ENCODE results near the gene C18orf32. TPM values are rescaled to one million over a fixed set of nuclear protein-coding genes. Genes with fewer than 3 reads are reported as not detected.
A peak's percentile ranks its signal among the peaks of the same experiment; 100 is the strongest.
"Not testable (repeated sequence)": the region's sequence is repeated elsewhere in the genome, so short reads cannot be mapped to it uniquely, and the experiment has no call there.

The C18orf32 gene
- total RNA-seq, 1 experiment from 2014 or later, result 21.5 TPM

DNA sequence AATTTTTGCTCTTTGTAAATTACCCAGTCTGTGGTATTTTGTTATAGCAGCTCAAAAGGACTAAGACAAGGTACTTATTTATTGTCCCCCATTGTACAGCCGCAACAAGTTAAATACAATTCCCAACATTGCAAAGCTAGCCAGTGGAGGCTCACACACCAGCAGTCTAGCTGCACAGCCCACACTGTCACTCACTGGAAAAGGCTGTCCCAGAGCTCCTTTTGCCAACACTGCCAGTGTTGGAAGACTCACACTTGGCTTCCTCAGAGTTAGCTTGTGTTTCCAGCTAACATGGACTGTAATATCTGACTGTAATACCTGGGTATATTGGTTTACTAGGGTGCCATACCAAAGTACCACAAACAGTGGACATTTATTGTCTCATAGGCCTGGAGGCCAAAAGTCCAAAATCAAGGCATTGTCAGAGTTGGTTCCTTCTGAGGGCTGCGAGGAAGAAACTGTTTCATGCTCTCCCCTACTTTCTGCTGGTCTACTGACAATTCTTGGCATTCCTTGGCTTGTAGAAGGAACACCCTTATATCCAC lies 19.9 kb downstream of the C18orf32 start:
- Histone ChIP-seq H3K27ac (no peak overlapping the region), H3K36me3 (no peaks in the 10 kb centered on the region), H3K27me3 (no peaks in the 10 kb centered on the region), H3K4me1 (peaks cover 8% of the 10 kb centered on the region; the same call in 1 of the 2 replicates), H3K9me3 (replicated peaks) (no peaks in the 10 kb centered on the region), H3K4me3 (no peak overlapping the region)
- peak in 1 of 2 experiments; percentile 23 for DNase-seq

- peak; percentile 29 to 41 for DNase-seq
- Histone ChIP-seq H3K27ac (no peak overlapping the region), H3K27me3 (no peaks in the 10 kb centered on the region), H3K4me1 (peaks cover 8% of the 10 kb centered on the region; the same call in 1 of the 2 replicates), H3K4me3 (no peak overlapping the region), H3K36me3 (no peaks in the 10 kb centered on the region), H3K9me3 (replicated peaks) (no peaks in the 10 kb centered on the region)
These were observed 22.1 kb downstream of the C18orf32 start for GRCh38 chr18:49464718-49465598.

DNA sequence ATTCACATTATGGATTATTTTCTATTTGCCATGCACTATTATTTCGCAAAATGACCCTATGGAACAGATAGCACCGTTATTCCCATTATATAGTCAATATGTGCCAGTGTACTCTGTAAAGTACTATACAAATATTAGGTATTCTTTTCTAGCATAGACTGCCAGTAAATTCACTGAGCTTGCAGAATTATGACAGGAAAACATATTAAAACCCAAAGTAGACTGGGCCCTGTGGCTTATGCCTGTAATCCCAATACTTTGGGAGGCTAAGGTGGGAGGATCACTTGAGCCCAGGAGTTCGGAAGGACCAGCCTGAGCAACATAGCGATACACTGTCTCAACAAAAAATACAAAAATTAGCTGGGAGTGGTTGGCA lies 25.4 kb downstream of the C18orf32 start:
- H3K36me3 ChIP-seq, result no peaks in the 10 kb centered on the region
- H3K27me3 ChIP-seq, result no peaks in the 10 kb centered on the region
- no peak for DNase-seq
- no peak overlapping the region for H3K4me3 ChIP-seq
- H3K9me3 ChIP-seq (replicated peaks), result no peaks in the 10 kb centered on the region
- peaks cover 12% of the 10 kb centered on the region; the same call in 1 of the 2 replicates for H3K4me1 ChIP-seq
- no peak overlapping the region for H3K27ac ChIP-seq

- Histone ChIP-seq H3K4me1 (peaks cover 12% of the 10 kb centered on the region; the same call in 1 of the 2 replicates), H3K36me3 (no peaks in the 10 kb centered on the region), H3K9me3 (replicated peaks) (no peaks in the 10 kb centered on the region), H3K27me3 (no peaks in the 10 kb centered on the region), H3K4me3 (peak overlapping the region; percentile 86), H3K27ac (peak overlapping the region; percentile 54)
- no peak for DNase-seq
These were observed 25.9 kb downstream of the C18orf32 start for GRCh38 chr18:49460976-49461601.

DNA sequence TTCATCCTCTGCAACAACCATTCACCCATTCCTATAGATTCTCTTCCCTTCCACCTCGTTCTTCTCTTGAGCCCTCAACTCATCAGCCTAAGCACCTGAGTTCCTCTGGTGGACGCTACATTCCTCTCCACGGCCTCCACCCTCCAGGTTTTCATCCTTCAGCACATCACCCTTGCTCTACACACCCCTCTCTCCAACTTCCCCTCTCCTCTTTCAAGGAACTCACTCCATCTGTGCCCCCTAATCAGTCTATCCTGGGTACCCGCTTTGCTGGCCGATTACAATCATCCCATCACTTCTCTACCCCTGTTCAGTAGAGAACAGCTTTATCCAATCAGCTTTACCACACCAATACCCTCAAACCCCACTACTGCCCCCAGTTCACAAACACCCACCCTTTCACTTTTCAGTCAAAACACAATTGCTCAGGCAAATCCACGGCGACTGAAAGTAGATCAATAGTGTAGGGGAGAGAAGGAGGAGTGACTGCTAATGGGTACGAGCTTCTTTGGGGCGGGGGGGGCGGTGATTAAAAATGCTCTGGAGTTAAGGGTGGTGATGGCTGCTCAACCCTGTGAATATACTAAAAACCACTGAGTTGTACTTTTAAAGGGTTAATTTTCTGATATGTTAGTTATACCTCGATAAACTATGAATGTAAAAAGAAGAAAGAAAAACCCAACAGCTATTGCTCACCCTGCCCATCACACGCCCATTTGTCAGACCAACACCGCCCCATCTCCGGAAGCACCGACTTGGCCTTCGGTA lies 27.4 kb downstream of the C18orf32 start:
- DNase-seq, result no peak
- no peaks in the 10 kb centered on the region for H3K36me3 ChIP-seq
- H3K9me3 ChIP-seq (replicated peaks), result no peaks in the 10 kb centered on the region
- H3K27me3 ChIP-seq, result no peaks in the 10 kb centered on the region
- H3K27ac ChIP-seq, result peak overlapping the region; percentile 54; the same call in 1 of the 2 replicates
- H3K4me1 ChIP-seq, result peaks cover 4% of the 10 kb centered on the region; the same call in 1 of the 2 replicates
- peak overlapping the region; percentile 86 for H3K4me3 ChIP-seq

GRCh38 chr18:49457616-49458015 lies 29.4 kb downstream of the C18orf32 start:
- no peak for DNase-seq
- no peak overlapping the region for H3K4me3 ChIP-seq
- no peaks in the 10 kb centered on the region for H3K9me3 ChIP-seq (replicated peaks)
- H3K27me3 ChIP-seq, result no peaks in the 10 kb centered on the region
- no peak overlapping the region for H3K27ac ChIP-seq
- peaks cover 4% of the 10 kb centered on the region; the same call in 1 of the 2 replicates for H3K4me1 ChIP-seq
- H3K36me3 ChIP-seq, result no peaks in the 10 kb centered on the region

- Histone ChIP-seq H3K27ac (no peak overlapping the region), H3K36me3 (no peaks in the 10 kb centered on the region), H3K4me1 (peaks cover 4% of the 10 kb centered on the region; the same call in 1 of the 2 replicates), H3K9me3 (replicated peaks) (no peaks in the 10 kb centered on the region), H3K27me3 (no peaks in the 10 kb centered on the region), H3K4me3 (no peak overlapping the region)
- no peak for DNase-seq
These were observed 30.2 kb downstream of the C18orf32 start for GRCh38 chr18:49456794-49457193.

DNA sequence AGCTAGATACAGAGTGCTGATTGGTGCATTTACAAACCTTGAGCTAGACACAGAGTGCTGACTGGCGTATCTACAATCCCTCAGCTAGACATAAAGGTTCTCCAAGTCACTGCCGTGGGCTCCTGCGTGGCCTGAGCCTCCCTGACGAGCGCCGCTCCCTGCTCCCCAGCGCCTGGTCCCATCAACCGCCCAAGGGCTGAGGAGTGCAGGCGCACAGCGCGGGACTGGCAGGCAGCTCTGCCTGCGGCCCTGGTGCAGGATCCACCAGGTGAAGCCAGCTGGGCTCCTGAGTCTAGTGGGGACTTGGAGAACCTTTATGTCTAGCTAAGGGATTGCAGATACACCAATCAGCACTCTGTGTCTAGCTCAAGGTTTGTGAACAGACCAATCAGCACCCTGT lies 34.5 kb downstream of the C18orf32 start:
- not testable (repeated sequence) for H3K27ac ChIP-seq, H3K36me3 ChIP-seq, H3K4me3 ChIP-seq, DNase-seq, H3K4me1 ChIP-seq, H3K27me3 ChIP-seq
- H3K9me3 ChIP-seq (replicated peaks), result peaks cover 13% of the 10 kb centered on the region

DNA sequence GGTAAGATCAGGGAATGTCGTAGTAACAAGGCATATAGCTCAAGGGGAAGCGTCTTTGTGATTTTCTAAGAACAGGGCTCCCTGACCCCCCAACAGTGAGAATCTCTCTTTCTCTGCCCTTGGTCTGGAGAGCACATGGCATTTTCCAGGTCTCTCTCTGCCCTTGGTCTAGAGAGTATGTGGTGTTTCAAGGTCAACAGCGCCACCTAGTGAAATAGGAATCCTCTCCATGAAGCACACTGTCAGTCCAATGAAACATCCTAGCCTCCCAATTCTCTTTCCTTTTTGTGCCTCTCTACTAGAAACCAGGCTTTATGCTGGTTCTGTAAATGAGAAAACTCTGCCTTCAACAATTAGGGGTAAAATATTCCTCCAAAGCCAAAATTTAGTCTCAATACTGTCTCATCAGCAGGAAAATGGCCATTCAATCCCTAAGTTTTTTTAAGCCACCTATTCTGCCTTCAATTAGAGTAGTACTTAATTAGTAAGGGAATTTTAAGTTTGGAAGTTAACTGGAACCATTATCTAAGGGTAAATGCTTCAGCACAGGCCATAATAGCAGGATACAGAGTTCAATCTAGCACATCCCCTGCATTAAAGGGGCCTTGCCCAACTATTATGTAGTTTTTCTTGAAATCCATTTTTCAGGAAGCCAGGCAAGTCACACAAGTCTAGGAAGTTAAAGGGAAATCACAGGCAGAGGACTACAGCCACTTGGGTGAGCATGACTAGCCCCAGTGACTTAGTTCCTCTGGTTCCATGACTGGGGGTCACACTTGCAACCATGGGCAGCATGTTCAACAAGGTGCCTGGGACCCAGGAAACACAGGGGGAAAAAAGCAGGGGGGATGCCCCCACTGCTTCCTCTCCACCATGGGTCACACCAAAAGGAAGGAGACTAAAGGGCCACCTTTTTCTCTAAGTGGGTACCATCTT lies 39.0 kb downstream of the C18orf32 start:
- H3K27ac ChIP-seq, result no peak overlapping the region
- H3K27me3 ChIP-seq, result no peaks in the 10 kb centered on the region
- DNase-seq, result peak; percentile 47 to 80
- peaks cover 13% of the 10 kb centered on the region for H3K9me3 ChIP-seq (replicated peaks)
- no peak overlapping the region for H3K4me3 ChIP-seq
- H3K36me3 ChIP-seq, result no peaks in the 10 kb centered on the region; the same call in none of the 2 replicates
- no peaks in the 10 kb centered on the region for H3K4me1 ChIP-seq

- no peak overlapping the region for H3K27ac ChIP-seq
- H3K9me3 ChIP-seq (replicated peaks), result peaks cover 13% of the 10 kb centered on the region
- no peaks in the 10 kb centered on the region for H3K27me3 ChIP-seq
- H3K4me1 ChIP-seq, result no peaks in the 10 kb centered on the region
- no peak overlapping the region for H3K4me3 ChIP-seq
- DNase-seq, result no peak
- H3K36me3 ChIP-seq, result no peaks in the 10 kb centered on the region; the same call in none of the 2 replicates
These were observed 40.6 kb downstream of the C18orf32 start for GRCh38 chr18:49446481-49446880.

- Histone ChIP-seq H3K27me3 (no peaks in the 10 kb centered on the region), H3K4me3 (no peak overlapping the region), H3K36me3 (no peaks in the 10 kb centered on the region; the same call in 1 of the 2 replicates), H3K27ac (no peak overlapping the region), H3K4me1 (no peaks in the 10 kb centered on the region), H3K9me3 (replicated peaks) (no peaks in the 10 kb centered on the region; the same call in none of the 2 replicates)
- DNase-seq, result no peak
These were observed 42.5 kb downstream of the C18orf32 start for GRCh38 chr18:49444581-49444980.

GRCh38 chr18:49443837-49444236 lies 43.2 kb downstream of the C18orf32 start:
- no peak overlapping the region for H3K27ac ChIP-seq
- no peaks in the 10 kb centered on the region; the same call in 1 of the 2 replicates for H3K9me3 ChIP-seq (replicated peaks)
- H3K27me3 ChIP-seq, result no peaks in the 10 kb centered on the region
- H3K36me3 ChIP-seq, result no peaks in the 10 kb centered on the region
- DNase-seq, result no peak
- no peak overlapping the region for H3K4me3 ChIP-seq
- no peaks in the 10 kb centered on the region for H3K4me1 ChIP-seq

DNA sequence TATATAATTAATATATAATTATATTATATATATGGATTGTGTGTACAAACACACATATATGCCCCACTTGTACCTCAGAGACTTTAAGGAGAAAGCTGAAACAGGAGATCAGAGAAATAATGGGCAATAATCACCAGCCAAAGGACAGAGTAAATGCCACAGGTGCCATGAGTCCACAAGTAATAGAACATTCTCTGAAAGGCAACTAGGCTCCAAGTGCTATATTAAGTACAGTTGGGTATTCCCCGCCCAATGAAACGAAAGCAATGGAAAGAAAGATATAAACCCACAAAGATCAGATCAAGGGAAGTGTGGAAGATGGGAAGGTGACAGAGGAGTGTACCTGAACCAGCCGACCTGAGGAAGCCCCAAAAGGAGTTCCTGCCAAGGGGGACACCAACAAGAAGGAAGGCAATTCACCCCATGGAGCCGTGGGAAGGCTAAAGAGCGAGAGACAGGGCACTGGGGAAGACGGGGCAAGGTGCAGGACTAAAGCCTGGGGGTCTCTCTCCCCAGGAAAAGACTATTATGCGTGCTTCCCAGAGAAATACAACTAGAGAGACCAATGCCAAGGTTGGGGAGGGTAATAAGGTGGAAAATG lies 45.6 kb downstream of the C18orf32 start:
- Histone ChIP-seq H3K4me1 (no peaks in the 10 kb centered on the region), H3K9me3 (replicated peaks) (no peaks in the 10 kb centered on the region; the same call in 1 of the 2 replicates), H3K4me3 (no peak overlapping the region), H3K27ac (no peak overlapping the region), H3K27me3 (no peaks in the 10 kb centered on the region), H3K36me3 (no peaks in the 10 kb centered on the region)
- no peak for DNase-seq
